GM12892 (cell line): ENCODE data around the gene PPFIA3.

Source experiments
- POLR2A ChIP-seq: IDR thresholded peaks from 2 replicates; pipeline ENCODE4 v1.6.1; 2011; ENCODE audit warnings: low read depth, low read length, control low read depth
- POLR2AphosphoS5 ChIP-seq: IDR thresholded peaks from 2 replicates; pipeline ENCODE4 v1.6.1; 2011; ENCODE audit warnings: low read depth, low read length, control low read depth

DNA sequence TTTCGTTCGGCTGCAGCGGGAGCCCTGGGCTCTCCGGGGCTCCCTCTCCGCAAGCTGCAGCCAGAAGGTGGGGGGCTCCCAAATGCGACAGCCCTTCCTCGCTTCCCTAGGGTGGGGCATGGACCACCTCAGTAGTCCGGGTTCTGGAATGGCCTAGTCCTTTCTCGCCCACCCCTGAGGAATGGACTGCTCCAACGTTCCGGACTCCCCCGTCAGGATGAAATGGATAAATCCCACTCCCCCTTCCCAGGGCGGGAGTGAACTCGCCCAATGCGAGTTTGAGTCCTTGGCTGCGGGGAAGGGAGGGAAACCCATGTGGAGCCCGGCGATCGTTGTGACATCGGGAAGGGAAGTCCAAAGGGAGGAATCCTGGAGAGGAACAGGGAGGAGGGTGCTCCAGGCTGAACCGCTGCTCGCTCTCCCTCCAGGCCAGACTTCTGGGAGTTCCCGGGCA lies 30.3 kb downstream of the PPFIA3 start:
- TF ChIP-seq POLR2A (no peak), POLR2AphosphoS5 (no peak)
